ENCODE data around the gene SLC22A23. TPM values are rescaled to one million over a fixed set of nuclear protein-coding genes. Genes with fewer than 3 reads are reported as not detected.

SLC22A23 gene, protein sequence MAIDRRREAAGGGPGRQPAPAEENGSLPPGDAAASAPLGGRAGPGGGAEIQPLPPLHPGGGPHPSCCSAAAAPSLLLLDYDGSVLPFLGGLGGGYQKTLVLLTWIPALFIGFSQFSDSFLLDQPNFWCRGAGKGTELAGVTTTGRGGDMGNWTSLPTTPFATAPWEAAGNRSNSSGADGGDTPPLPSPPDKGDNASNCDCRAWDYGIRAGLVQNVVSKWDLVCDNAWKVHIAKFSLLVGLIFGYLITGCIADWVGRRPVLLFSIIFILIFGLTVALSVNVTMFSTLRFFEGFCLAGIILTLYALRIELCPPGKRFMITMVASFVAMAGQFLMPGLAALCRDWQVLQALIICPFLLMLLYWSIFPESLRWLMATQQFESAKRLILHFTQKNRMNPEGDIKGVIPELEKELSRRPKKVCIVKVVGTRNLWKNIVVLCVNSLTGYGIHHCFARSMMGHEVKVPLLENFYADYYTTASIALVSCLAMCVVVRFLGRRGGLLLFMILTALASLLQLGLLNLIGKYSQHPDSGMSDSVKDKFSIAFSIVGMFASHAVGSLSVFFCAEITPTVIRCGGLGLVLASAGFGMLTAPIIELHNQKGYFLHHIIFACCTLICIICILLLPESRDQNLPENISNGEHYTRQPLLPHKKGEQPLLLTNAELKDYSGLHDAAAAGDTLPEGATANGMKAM
- total RNA-seq = 100 to 1,000 TPM in 1 of 3 donors, 10 to 100 TPM in 2; 61.5 to 160 (median 74.7) TPM
- long read RNA-seq, donor 1, full-length matches to known transcripts = 12 of 87 reads
- long read RNA-seq, donor 1, partial matches to known transcripts = 3 of 87 reads
- long read RNA-seq, donor 1, other reads (novel, unspliced or antisense) = 72 of 87 reads
- long read RNA-seq, donor 2, partial matches to known transcripts = 0 of 9 reads
- long read RNA-seq, donor 2, other reads (novel, unspliced or antisense) = 9 of 9 reads

DNA sequence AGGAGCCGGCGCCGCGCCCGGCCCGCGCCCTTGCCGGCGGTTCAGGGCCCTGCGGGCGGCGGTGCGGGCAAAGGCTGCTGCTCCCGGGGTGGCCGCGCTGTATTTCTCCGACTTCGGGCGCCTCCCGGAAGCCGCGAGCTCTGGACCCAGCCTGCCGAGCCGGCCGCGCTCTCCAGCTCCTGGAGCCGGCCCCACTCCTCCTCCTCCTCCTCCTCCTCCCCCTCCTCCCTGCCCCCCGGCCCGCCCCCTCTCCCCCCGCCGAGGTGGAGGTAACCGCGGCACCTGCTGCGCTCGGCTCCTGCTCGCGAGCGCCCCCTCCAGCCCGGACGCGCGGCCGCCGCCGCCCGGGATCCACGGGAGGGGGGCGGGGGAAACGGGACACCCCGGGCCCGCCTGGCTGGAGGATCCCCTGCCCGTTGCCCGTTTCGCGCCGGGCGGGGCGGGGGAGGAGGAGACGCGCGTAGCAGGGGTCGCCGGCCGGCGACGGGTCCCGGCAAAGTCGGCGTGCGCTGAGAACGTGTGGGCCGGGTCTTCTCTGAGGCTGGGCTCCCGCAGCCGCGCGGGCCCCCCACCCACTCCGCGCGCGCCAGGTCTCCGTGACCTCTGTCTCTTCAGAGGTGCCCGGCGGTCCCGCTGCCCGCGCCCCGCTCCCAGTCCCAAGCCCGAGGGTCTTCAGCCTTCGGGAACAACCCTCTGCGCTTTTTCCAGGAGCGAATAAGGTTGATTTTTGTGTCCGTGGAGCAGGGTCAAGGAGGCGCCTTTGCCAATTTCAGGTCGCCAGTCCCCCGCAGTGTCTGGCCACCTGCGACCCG lies at the start of gene SLC22A23:
Gene SLC22A23 (minus strand): TSS at position 153 of the 812 bp plus-strand sequence. CDS start 491 bp downstream, outside the sequence.
- ATAC-seq (peak; percentile 90), DNase-seq (peak; percentile 82 to 92 (median 88))
- Histone ChIP-seq H3K36me3 (ENCODE audit: low read depth) (no peaks in the 10 kb centered on the region), H3K4me1 (ENCODE audit: low read depth) (no peaks in the 10 kb centered on the region), H3K9me3 (no peaks in the 10 kb centered on the region), H3K4me3 (peak within 1 kb of the TSS; percentile 75)
- intact Hi-C loops (cut with DNase I, micrococcal nuclease) = no loop called here
- TF ChIP-seq, protein P1, sequence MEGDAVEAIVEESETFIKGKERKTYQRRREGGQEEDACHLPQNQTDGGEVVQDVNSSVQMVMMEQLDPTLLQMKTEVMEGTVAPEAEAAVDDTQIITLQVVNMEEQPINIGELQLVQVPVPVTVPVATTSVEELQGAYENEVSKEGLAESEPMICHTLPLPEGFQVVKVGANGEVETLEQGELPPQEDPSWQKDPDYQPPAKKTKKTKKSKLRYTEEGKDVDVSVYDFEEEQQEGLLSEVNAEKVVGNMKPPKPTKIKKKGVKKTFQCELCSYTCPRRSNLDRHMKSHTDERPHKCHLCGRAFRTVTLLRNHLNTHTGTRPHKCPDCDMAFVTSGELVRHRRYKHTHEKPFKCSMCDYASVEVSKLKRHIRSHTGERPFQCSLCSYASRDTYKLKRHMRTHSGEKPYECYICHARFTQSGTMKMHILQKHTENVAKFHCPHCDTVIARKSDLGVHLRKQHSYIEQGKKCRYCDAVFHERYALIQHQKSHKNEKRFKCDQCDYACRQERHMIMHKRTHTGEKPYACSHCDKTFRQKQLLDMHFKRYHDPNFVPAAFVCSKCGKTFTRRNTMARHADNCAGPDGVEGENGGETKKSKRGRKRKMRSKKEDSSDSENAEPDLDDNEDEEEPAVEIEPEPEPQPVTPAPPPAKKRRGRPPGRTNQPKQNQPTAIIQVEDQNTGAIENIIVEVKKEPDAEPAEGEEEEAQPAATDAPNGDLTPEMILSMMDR (IDR thresholded peaks at IDR 0.05) = peak; percentile 75

DNA sequence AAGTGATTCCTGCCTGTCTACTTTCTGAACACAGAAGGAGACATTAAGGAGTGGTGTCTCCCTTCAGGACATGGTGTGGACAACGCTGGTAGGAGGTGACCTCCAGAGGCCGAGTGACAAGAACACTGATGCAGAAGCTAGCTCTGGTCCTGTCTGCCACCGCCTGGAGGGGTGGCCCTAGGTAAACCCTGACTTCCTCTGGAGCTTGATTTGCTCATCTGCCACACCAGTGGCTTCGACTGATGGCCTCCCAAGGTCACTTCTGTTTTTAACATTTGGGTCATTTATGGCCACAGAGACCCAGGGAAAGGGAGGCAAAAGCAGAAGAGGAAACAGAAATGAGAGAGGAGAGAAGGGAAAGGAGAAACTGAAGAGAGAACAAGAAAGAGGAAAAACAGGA lies 49.4 kb upstream of the SLC22A23 start:
- Histone ChIP-seq H3K4me1 (ENCODE audit: low read depth) (no peaks in the 10 kb centered on the region), H3K4me3 (no peak overlapping the region), H3K36me3 (ENCODE audit: low read depth) (no peaks in the 10 kb centered on the region), H3K9me3 (no peaks in the 10 kb centered on the region)
- TF ChIP-seq, protein P1 (IDR thresholded peaks at IDR 0.05) = no peak
- ATAC-seq = peak; percentile 18
- no peak for DNase-seq
- intact Hi-C loops (cut with DNase I, micrococcal nuclease) = no loop called here

DNA sequence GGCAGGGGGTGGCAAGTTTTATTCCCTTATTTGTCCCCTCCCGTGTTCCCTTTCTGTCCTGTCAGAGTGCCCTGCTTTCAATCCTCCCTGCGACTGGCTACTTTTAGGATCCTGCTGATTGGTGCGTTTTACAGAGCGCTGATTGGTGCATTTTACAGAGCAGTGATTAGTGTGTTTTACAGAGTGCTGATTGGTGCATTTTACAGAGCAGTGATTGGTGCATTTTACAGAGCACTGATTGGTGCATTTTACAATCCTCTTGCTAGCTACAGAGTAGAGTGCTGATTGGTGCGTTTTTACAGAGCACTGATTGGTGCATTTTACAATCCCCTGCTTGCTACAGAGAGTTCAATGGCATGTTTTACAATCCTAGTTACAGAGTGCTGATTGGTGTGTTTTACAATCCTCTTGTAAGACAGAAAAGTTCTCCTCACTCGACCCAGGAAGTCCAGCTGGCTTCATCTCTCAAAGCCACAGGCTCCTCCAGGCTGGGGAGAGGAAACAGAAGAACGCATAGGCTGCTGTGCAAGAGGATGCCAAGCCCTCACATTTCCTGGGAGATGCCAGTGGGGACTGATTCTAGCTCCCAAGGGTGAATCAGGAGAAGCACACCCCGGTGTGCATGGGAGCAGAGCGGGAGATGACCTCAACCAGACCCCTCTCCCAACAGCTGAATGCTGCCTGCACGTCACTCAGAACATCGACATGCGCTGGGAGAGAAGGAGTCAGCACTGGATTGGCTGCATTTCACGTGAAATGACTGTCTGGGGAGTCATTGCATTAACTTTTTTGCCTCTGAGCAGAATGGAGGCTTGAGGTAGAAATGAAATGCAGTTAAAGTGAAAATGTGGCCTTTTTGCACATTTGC lies 48.3 kb upstream of the SLC22A23 start:
- intact Hi-C loops (cut with DNase I, micrococcal nuclease) = no loop called here
- Histone ChIP-seq H3K9me3 (no peaks in the 10 kb centered on the region), H3K36me3 (ENCODE audit: low read depth) (no peaks in the 10 kb centered on the region), H3K4me3 (no peak overlapping the region), H3K4me1 (ENCODE audit: low read depth) (no peaks in the 10 kb centered on the region)
- TF ChIP-seq, protein P1 (IDR thresholded peaks at IDR 0.05) = no peak
- DNase-seq (no peak), ATAC-seq (no peak)

DNA sequence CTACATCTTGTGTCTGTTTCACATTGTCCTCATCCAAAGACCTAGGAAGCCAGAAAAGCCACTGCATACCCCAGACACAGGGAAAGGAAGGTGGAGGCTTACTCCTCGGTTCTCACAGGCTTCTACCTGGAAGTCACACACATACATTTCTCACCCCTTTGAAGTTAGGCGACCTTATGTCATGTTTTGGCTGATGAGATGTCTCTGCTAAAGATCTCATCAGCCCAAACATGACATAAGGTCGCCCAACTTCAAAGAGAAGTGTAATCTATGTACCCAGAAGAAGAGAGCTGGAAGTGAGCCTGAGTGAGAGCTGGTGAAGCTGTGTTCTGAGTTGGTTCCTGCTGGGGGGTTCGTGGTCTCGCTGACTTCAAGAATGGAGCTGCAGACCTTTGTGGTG lies 47.5 kb upstream of the SLC22A23 start:
- no peak for ATAC-seq
- intact Hi-C loops (cut with DNase I, micrococcal nuclease) = no loop called here

More for the DNA sequence above, 47.5 kb upstream of the SLC22A23 start:
- TF ChIP-seq, protein P1 (IDR thresholded peaks at IDR 0.05) = no peak
- Histone ChIP-seq H3K4me1 (ENCODE audit: low read depth) (no peaks in the 10 kb centered on the region), H3K4me3 (no peak overlapping the region), H3K36me3 (ENCODE audit: low read depth) (no peaks in the 10 kb centered on the region), H3K9me3 (no peaks in the 10 kb centered on the region)
- DNase-seq = no peak

All from mucosa of descending colon (tissue), 3 donors.